Endothelial cell of umbilical vein (primary cell): Measurements from ENCODE around the gene ABLIM1.

Experiments
- EZH2 ChIP-seq: IDR thresholded peaks from 2 replicates; pipeline ENCODE4 v1.6.1; 2012; ENCODE audit warnings: borderline replicate concordance, low read depth, mild to moderate bottlenecking, moderate library complexity, low read length, inconsistent platforms; ENCODE audit not compliant: severe bottlenecking
- FOS ChIP-seq: IDR thresholded peaks from 2 replicates; pipeline ENCODE4 v1.6.1; 2011; ENCODE audit warnings: mild to moderate bottlenecking, low read length, moderate library complexity, borderline replicate concordance; ENCODE audit not compliant: insufficient read depth
- GATA2 ChIP-seq: IDR thresholded peaks from 2 replicates; pipeline ENCODE4 v1.7.0; 2011; ENCODE audit warnings: low read depth, mild to moderate bottlenecking, moderate library complexity, mixed read lengths, low read length; ENCODE audit not compliant: insufficient read length, insufficient read depth
- MYC ChIP-seq: IDR thresholded peaks from one replicate; pipeline ENCODE4 v1.6.1; 2011; ENCODE audit warnings: mild to moderate bottlenecking, low read depth, low read length
- POLR2A ChIP-seq: IDR thresholded peaks from 2 replicates; pipeline ENCODE4 v1.6.1; 2012; ENCODE audit warnings: low read depth, mild to moderate bottlenecking, control low read depth, low read length
- POLR2AphosphoS5 ChIP-seq: IDR thresholded peaks from 2 replicates; pipeline ENCODE4 v1.6.1; 2012; ENCODE audit warnings: low read depth, mild to moderate bottlenecking, control low read depth, low read length, moderate library complexity; ENCODE audit not compliant: insufficient read depth
- TF ChIP-seq, protein P1 (sequence below), 2 donors: IDR thresholded peaks; 1 replicate in 1 of 2; 2 replicates in 1 of 2; pipeline ENCODE4 v1.5.1; 2011; ENCODE audit warnings: low read length in 2 of 2, mild to moderate bottlenecking in 2 of 2, moderate library complexity in 2 of 2, control low read depth in 1 of 2, inconsistent platforms in 1 of 2, low read depth in 1 of 2; ENCODE audit not compliant: insufficient read depth in 1 of 2; ENCODE audit errors: extremely low read depth in 1 of 2
- TF ChIP-seq, protein P2 (sequence below): IDR thresholded peaks from 2 replicates; pipeline ENCODE4 v1.6.1; 2011; ENCODE audit not compliant: insufficient read depth, insufficient read length

DNA sequence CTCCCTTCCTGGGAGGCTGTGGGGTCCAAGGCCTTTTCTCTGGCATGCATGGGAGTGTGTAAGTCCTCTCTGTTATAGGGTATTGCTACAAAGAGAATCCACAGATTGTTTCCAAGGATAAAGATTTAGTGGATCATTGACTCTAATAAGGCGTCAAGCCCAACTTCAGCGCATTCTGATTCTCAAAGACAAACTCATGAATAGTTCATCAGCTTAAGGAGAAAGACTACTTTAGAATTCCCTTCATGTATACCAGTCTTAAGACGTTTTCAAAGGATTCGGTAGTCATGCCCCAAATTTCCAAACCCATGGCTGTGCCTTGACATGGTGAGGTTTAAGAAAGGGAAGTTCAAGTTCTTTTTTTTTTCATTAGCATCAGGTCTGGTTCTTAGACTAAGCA is 46.6 kb upstream of the ABLIM1 start:
- TF ChIP-seq, protein P1, sequence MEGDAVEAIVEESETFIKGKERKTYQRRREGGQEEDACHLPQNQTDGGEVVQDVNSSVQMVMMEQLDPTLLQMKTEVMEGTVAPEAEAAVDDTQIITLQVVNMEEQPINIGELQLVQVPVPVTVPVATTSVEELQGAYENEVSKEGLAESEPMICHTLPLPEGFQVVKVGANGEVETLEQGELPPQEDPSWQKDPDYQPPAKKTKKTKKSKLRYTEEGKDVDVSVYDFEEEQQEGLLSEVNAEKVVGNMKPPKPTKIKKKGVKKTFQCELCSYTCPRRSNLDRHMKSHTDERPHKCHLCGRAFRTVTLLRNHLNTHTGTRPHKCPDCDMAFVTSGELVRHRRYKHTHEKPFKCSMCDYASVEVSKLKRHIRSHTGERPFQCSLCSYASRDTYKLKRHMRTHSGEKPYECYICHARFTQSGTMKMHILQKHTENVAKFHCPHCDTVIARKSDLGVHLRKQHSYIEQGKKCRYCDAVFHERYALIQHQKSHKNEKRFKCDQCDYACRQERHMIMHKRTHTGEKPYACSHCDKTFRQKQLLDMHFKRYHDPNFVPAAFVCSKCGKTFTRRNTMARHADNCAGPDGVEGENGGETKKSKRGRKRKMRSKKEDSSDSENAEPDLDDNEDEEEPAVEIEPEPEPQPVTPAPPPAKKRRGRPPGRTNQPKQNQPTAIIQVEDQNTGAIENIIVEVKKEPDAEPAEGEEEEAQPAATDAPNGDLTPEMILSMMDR (IDR thresholded peaks at IDR 0.05; ENCODE audit: extremely low read depth in 1 of 2, insufficient read depth in 1 of 2, low read depth in 1 of 2, low read length in 2 of 2) = no peak
- no peak for TF ChIP-seq EZH2
- TF ChIP-seq POLR2A = no peak
- TF ChIP-seq POLR2AphosphoS5 = no peak
- TF ChIP-seq, protein P2, sequence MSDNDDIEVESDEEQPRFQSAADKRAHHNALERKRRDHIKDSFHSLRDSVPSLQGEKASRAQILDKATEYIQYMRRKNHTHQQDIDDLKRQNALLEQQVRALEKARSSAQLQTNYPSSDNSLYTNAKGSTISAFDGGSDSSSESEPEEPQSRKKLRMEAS = no peak
- TF ChIP-seq MYC = no peak
- no peak for TF ChIP-seq GATA2
- TF ChIP-seq FOS = no peak
